Stimulated activated CD4-positive, alpha-beta T cell treated with anti-CD3 and anti-CD28 coated beads, Interleukin-1b, Interleukin-23, amount 100 ng/mL, for 48 hours (primary cell): Measurements from ENCODE around the gene PAPPA2.

Source experiments
- DNase-seq: peaks from one replicate; pipeline ENCODE4 v3.0.0-alpha.2; 2020

PAPPA2 gene

GRCh38 chr1:176866011-176866714 is 403.2 kb downstream of the PAPPA2 start:
- no peak for DNase-seq

GRCh38 chr1:176869577-176869976 is 406.6 kb downstream of the PAPPA2 start:
- no peak for DNase-seq

- no peak for DNase-seq
Observed at GRCh38 chr1:176876966-176877515, 414.1 kb downstream of the PAPPA2 start.

GRCh38 chr1:176877557-176877956 is 414.6 kb downstream of the PAPPA2 start:
- DNase-seq = no peak

GRCh38 chr1:176878750-176879536 is 416.0 kb downstream of the PAPPA2 start:
- DNase-seq = no peak

GRCh38 chr1:176879784-176880620 is 417.0 kb downstream of the PAPPA2 start:
- DNase-seq = no peak

- DNase-seq = peak; percentile 28
Observed at GRCh38 chr1:176880955-176881595, 418.1 kb downstream of the PAPPA2 start.

- DNase-seq = no peak
Observed at GRCh38 chr1:176884286-176884685, 421.3 kb downstream of the PAPPA2 start.

- DNase-seq = no peak
Observed at GRCh38 chr1:176884911-176885310, 421.9 kb downstream of the PAPPA2 start.

- no peak for DNase-seq
Observed at GRCh38 chr1:176885341-176885740, 422.4 kb downstream of the PAPPA2 start.

- no peak for DNase-seq
Observed at GRCh38 chr1:176885751-176886150, 422.8 kb downstream of the PAPPA2 start.

- no peak for DNase-seq
Observed at GRCh38 chr1:176888471-176889032, 425.6 kb downstream of the PAPPA2 start.

- DNase-seq = no peak
Observed at GRCh38 chr1:176893625-176894352, 430.8 kb downstream of the PAPPA2 start.

GRCh38 chr1:176894450-176894849 is 431.5 kb downstream of the PAPPA2 start:
- no peak for DNase-seq
